Middle frontal gyrus (tissue), 1 donor: ENCODE data around the gene ARHGAP32.

Source experiments
- DNase-seq: peaks from one replicate; pipeline ENCODE4 v3.0.0-alpha.2; 2015; ENCODE audit warnings: low spot score; ENCODE audit errors: extremely low spot score

The ARHGAP32 gene

GRCh38 chr11:128957202-128957482 is 235.0 kb downstream of the ARHGAP32 start:
- DNase-seq: no peak

- DNase-seq: peak; percentile 67
Measured at GRCh38 chr11:128956401-128957201, 235.5 kb downstream of the ARHGAP32 start.

- DNase-seq: no peak
Measured at GRCh38 chr11:128955636-128956035, 236.5 kb downstream of the ARHGAP32 start.

- no peak for DNase-seq
Measured at GRCh38 chr11:128953151-128953550, 239.0 kb downstream of the ARHGAP32 start.

GRCh38 chr11:128949791-128950454 is 242.2 kb downstream of the ARHGAP32 start:
- no peak for DNase-seq

- DNase-seq: no peak
Measured at GRCh38 chr11:128948583-128948982, 243.5 kb downstream of the ARHGAP32 start.

GRCh38 chr11:128947773-128948172 is 244.4 kb downstream of the ARHGAP32 start:
- DNase-seq: no peak

- DNase-seq: no peak
Measured at GRCh38 chr11:128946648-128947047, 245.5 kb downstream of the ARHGAP32 start.

GRCh38 chr11:128943428-128943976 is 248.6 kb downstream of the ARHGAP32 start:
- no peak for DNase-seq

- DNase-seq: no peak
Measured at GRCh38 chr11:128942817-128943427, 249.2 kb downstream of the ARHGAP32 start, which contains the start of gene TP53AIP1. Gene TP53AIP1, minus strand, starts transcription at chr11:128942871. Its CDS starts 5,053 bp downstream, at chr11:128937818.

GRCh38 chr11:128942272-128942612 is 249.9 kb downstream of the ARHGAP32 start:
- no peak for DNase-seq

GRCh38 chr11:128941573-128942271 is 250.4 kb downstream of the ARHGAP32 start:
- no peak for DNase-seq

GRCh38 chr11:128941110-128941509 is 251.0 kb downstream of the ARHGAP32 start:
- no peak for DNase-seq

- DNase-seq: no peak
Measured at GRCh38 chr11:128940603-128941002, 251.5 kb downstream of the ARHGAP32 start.

- no peak for DNase-seq
Measured at GRCh38 chr11:128940156-128940555, 252.0 kb downstream of the ARHGAP32 start.

- no peak for DNase-seq
Measured at GRCh38 chr11:128939591-128939990, 252.5 kb downstream of the ARHGAP32 start.

GRCh38 chr11:128938156-128938885 is 253.8 kb downstream of the ARHGAP32 start:
- no peak for DNase-seq

- DNase-seq: no peak
Measured at GRCh38 chr11:128937480-128937879, 254.6 kb downstream of the ARHGAP32 start.

- DNase-seq: no peak
Measured at GRCh38 chr11:128936606-128937251, 255.4 kb downstream of the ARHGAP32 start.

GRCh38 chr11:128934926-128935325 is 257.2 kb downstream of the ARHGAP32 start:
- DNase-seq: no peak
